DOHH2 (cell line): ENCODE data around the gene SV2A.

Experiments used
- H3F3A ChIP-seq: fragments of 200-600 bp; sonication (generic), shearing (Covaris generic); 2 replicates; pipeline ENCODE4 v1.6.0; 2016; ENCODE audit warnings: antibody characterized with exemption, mild to moderate bottlenecking; ENCODE audit not compliant: control insufficient read depth, insufficient read depth
- H3K27ac ChIP-seq: fragments of 200-600 bp; sonication (generic); 2 replicates; pipeline ENCODE4 v1.5.1; 2014; ENCODE audit warnings: low read depth, mild to moderate bottlenecking, low read length, moderate library complexity
- H3K27me3 ChIP-seq: fragments of 200-600 bp; sonication (generic); 2 replicates; pipeline ENCODE4 v1.6.1; 2014; ENCODE audit warnings: mild to moderate bottlenecking, low read length, mixed read lengths; ENCODE audit not compliant: control insufficient read depth
- H3K36me3 ChIP-seq: fragments of 200-600 bp; sonication (generic); 2 replicates; pipeline ENCODE4 v1.6.1; 2014; ENCODE audit warnings: mild to moderate bottlenecking, low read length, moderate library complexity, mixed read lengths; ENCODE audit not compliant: control insufficient read depth
- H3K4me1 ChIP-seq: fragments of 200-600 bp; sonication (generic); 2 replicates; pipeline ENCODE4 v1.6.1; 2014; ENCODE audit warnings: mild to moderate bottlenecking, low read length, mixed read lengths; ENCODE audit not compliant: control insufficient read depth
- H3K4me2 ChIP-seq: fragments of 200-600 bp; sonication (generic); 2 replicates; pipeline ENCODE4 v1.6.0; 2014; ENCODE audit warnings: mild to moderate bottlenecking, low read length, moderate library complexity
- H3K4me3 ChIP-seq: fragments of 200-600 bp; sonication (generic); 2 replicates; pipeline ENCODE4 v1.5.1; 2014; ENCODE audit warnings: mild to moderate bottlenecking, low read length, mixed read lengths
- H3K79me2 ChIP-seq: fragments of 200-600 bp; sonication (generic); 2 replicates; pipeline ENCODE4 v1.6.1; 2014; ENCODE audit warnings: mild to moderate bottlenecking, low read length, mixed read lengths; ENCODE audit not compliant: control insufficient read depth
- H3K9me2 ChIP-seq: fragments of 200-600 bp; sonication (generic); replicated peaks from 2 replicates; pipeline ENCODE4 v1.6.1; 2014; ENCODE audit warnings: mild to moderate bottlenecking, low read length, mixed read lengths; ENCODE audit not compliant: control insufficient read depth
- H3K9me3 ChIP-seq: fragments of 200-600 bp; sonication (generic); 2 replicates; pipeline ENCODE4 v1.6.1; 2014; ENCODE audit warnings: antibody characterized with exemption, low read length, mixed read lengths; ENCODE audit not compliant: control insufficient read depth, insufficient read depth
- H4K20me1 ChIP-seq: fragments of 200-600 bp; sonication (generic); 2 replicates; pipeline ENCODE4 v1.6.0; 2014; ENCODE audit warnings: low read depth, mild to moderate bottlenecking, antibody characterized with exemption, low read length, moderate library complexity; ENCODE audit not compliant: control insufficient read depth, insufficient read depth
- CTCF ChIP-seq: fragments of 200-600 bp; sonication (generic); IDR thresholded peaks from one replicate; pipeline ENCODE4 v1.5.1; 2014; ENCODE audit warnings: antibody characterized with exemption, mild to moderate bottlenecking, low read depth, low read length; ENCODE audit not compliant: poor library complexity, severe bottlenecking
- EZH2phosphoT487 ChIP-seq: fragments of 200-600 bp; sonication (generic); IDR thresholded peaks from 2 replicates; pipeline ENCODE4 v1.6.1; 2017; ENCODE audit warnings: borderline replicate concordance, mild to moderate bottlenecking, antibody characterized with exemption, low read length, moderate library complexity, mixed read lengths

The SV2A gene

GRCh38 chr1:149925751-149926150, 8.1 kb upstream of the SV2A start:
- TF ChIP-seq EZH2phosphoT487 (no peak), CTCF (no peak)
- H3K9me2 ChIP-seq, result no peaks in the 10 kb centered on the region
- no peaks in the 10 kb centered on the region for H3K27me3 ChIP-seq
- H3F3A ChIP-seq, result peaks cover 8% of the 10 kb centered on the region
- peak overlapping the region; percentile 85 for H3K4me2 ChIP-seq
- H3K36me3 ChIP-seq, result peaks cover 57% of the 10 kb centered on the region
- peaks cover 34% of the 10 kb centered on the region for H3K79me2 ChIP-seq
- H3K4me1 ChIP-seq, result peaks cover 29% of the 10 kb centered on the region
- H3K9me3 ChIP-seq, result no peaks in the 10 kb centered on the region
- H4K20me1 ChIP-seq, result peaks cover 19% of the 10 kb centered on the region
- H3K4me3 ChIP-seq, result peak overlapping the region; percentile 93; the same call in 1 of the 2 replicates
- H3K27ac ChIP-seq, result no peak overlapping the region

DNA sequence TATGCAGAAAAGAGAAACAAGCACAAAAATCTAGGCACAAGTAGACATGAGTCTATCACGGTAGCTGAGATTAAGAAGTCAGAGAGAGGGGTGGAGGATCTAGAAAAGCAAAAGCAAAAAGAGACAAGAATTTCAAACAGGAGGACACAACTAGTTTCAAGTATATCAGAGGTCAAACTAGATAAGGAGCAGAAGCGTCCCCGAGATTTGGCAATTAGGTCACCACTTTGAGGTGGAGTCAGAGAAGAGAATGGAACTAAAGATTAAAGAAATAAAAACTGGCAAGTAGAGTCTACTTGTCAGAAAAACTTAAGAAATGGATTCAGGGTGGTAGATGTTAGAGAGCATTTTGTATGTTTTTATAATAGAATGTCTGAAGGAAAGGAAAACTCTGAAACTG, 7.7 kb upstream of the SV2A start:
- peaks cover 57% of the 10 kb centered on the region for H3K36me3 ChIP-seq
- no peak for TF ChIP-seq CTCF
- no peak for TF ChIP-seq EZH2phosphoT487
- H3K9me3 ChIP-seq, result no peaks in the 10 kb centered on the region
- no peaks in the 10 kb centered on the region for H3K9me2 ChIP-seq
- H3K27ac ChIP-seq, result no peak overlapping the region
- H3K4me1 ChIP-seq, result peaks cover 29% of the 10 kb centered on the region
- peaks cover 12% of the 10 kb centered on the region for H3F3A ChIP-seq
- peaks cover 19% of the 10 kb centered on the region for H4K20me1 ChIP-seq
- H3K79me2 ChIP-seq, result peaks cover 34% of the 10 kb centered on the region
- H3K27me3 ChIP-seq, result no peaks in the 10 kb centered on the region
- no peak overlapping the region for H3K4me3 ChIP-seq
- H3K4me2 ChIP-seq, result peak overlapping the region; percentile 85

GRCh38 chr1:149923626-149924025, 6.0 kb upstream of the SV2A start:
- Histone ChIP-seq H3F3A (peaks cover 13% of the 10 kb centered on the region), H3K4me3 (no peak overlapping the region), H3K9me3 (no peaks in the 10 kb centered on the region), H3K79me2 (peaks cover 34% of the 10 kb centered on the region), H3K4me1 (peaks cover 22% of the 10 kb centered on the region), H3K4me2 (no peak overlapping the region), H4K20me1 (peaks cover 19% of the 10 kb centered on the region), H3K9me2 (no peaks in the 10 kb centered on the region), H3K36me3 (peaks cover 57% of the 10 kb centered on the region), H3K27ac (no peak overlapping the region), H3K27me3 (peaks cover 2% of the 10 kb centered on the region)
- TF ChIP-seq EZH2phosphoT487 (no peak), CTCF (no peak)
